ENCODE data around the gene KCNQ5.

KCNQ5 gene

DNA sequence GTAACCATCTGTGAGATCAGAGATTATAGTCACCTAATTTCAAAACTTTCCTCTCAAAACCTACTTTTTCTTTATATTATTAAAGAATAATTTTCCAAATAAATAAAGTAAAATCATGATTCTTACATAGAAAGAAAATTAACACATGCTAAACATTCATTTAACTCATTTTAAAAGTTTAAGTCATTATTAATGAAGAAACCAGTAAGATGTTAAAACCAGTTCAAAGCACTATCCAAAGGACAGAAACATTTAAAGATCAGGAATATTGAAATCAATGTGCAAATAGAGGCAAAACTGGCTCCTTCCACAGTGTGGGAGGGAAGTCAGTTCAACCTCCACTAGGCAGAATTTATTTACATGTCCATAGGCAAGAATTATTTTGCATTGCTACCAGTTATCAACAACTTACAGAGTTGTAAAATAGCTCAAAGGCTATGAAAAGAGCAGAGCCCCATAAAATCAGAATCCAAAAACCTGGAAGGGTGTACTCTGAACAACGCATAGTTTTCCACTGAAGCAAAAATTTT lies 456.5 kb downstream of the KCNQ5 start:
- no peak for FAIRE-seq

GRCh38 chr6:73078908-73079610 lies 457.2 kb downstream of the KCNQ5 start:
- no peak for FAIRE-seq

DNA sequence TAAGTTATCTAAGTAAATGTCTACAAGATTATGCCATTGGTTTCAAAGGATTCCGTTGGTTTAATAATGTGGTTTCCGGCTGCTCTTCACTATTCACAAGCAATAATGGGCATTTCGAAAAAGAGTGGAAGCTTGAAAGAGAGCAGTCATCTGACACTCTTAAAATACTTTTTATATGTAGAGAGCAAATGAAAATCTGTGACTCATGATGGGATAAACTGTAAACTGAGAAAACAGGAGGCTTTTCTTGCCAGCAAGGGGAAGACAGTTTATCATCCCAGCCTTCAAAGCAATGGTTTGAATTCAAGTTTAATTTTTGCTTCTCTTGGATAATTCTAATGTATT lies 457.7 kb downstream of the KCNQ5 start:
- no peak for FAIRE-seq

DNA sequence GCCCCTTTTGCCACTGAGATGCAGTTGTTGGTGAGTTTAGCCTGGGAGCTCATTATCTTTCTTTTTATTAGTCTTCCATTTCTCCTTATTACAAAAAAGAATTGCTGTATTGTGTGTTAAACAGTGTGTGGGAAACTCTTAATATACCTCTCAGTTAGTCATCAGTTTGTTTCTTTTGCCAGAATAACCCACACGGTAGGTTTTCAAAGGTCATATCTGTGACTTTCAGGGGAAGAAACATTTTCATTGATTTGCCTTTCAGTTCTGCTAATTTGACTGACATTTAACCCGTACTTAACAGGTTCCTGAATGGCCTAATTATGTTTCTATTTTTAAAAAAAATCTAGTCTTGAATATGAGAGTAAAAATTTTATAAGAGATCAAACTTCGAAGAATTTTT lies 458.1 kb downstream of the KCNQ5 start:
- no peak for FAIRE-seq

DNA sequence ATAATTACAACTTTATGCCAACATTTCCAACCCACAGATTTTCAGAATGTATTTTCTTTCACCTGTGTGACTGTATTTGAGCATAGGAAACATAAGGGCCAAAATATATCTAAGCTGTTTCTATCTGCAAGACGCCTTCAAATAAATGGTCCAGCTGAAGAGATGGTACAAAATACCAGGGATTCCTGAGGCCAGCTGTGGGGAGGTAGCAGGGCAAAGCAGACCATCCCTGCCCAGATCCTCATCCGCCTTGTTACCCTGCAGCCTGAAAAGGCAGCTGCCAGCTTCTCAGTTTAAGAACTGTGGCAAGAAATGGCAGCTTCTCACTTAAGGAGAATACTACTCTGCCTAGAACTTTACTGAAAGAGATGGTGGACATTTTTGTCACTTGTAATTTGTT lies 460.1 kb downstream of the KCNQ5 start:
- no peak for FAIRE-seq

GRCh38 chr6:73083886-73084285 lies 462.0 kb downstream of the KCNQ5 start:
- FAIRE-seq = no peak

GRCh38 chr6:73085443-73085871 lies 463.6 kb downstream of the KCNQ5 start:
- FAIRE-seq = no peak

DNA sequence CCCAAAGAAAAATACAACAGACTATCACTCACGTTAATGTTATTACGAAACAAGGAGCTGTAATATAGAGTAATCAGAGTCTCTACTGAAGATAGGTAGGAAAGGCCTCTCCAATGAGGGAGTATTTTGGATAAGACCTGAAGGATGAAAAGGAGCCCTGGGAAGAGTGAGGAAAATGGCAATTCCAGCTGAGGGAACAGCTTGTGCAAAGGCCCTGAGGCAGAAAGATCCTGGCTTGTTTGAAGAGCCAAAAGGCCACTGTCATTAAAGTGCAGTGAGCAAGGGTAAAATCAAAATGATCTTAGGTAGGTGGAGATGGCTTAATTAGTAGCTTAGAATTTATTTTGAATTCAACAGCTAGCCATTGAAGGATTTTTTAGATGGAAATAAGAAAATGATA lies 464.9 kb downstream of the KCNQ5 start:
- no peak for FAIRE-seq

DNA sequence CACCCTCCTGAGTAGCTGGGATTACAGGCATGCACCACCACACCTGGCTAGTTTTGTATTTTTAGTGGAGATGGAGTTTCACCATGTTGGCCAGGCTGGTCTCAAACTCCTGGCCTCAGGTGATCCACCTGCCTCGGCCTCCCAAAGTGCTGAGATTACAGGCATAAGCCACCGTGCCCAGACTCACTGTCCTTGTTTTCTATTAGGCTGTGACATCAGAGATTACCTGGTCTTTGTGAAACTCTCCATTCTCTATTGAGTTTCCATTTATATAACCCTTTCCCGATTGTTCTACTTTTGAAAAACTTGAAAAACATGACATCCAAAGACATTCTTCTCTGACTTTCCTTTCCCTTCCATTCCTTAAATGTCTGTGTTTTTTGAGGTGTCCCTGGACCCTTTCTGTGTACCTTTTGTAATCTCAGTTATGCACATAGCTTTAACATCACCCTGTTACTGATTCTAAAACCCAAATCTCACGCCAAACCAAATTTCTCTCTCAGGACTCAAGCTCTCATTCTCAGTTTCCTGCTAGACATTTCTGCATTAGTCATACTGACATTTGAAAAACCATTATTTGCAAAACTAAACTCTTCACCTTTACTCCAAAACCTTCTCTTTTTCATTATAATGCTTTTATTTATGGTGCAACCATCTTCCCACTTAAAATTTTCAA lies 466.4 kb downstream of the KCNQ5 start:
- no peak for FAIRE-seq

GRCh38 chr6:73104921-73105320 lies 483.1 kb downstream of the KCNQ5 start:
- FAIRE-seq = no peak

DNA sequence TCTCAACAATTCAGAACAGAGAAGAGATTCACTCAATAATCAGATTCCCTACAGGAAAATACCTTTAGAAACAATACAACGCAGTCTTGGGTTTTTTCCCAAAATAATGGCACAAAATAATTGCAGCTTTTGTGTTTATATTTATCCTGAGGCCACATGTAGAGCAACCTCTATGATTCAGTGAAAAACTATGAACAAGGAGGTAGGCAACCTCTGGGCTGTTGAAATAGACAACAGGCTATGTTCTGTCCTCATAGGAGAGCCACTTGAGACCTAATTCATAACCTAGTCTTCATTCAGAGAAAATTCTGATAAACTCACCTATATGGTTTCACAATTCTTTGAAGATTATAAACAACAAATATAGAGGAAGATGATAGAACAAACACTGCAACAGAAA lies 485.2 kb downstream of the KCNQ5 start:
- FAIRE-seq = no peak

- FAIRE-seq = no peak
These were observed 487.1 kb downstream of the KCNQ5 start for GRCh38 chr6:73108949-73109348.

DNA sequence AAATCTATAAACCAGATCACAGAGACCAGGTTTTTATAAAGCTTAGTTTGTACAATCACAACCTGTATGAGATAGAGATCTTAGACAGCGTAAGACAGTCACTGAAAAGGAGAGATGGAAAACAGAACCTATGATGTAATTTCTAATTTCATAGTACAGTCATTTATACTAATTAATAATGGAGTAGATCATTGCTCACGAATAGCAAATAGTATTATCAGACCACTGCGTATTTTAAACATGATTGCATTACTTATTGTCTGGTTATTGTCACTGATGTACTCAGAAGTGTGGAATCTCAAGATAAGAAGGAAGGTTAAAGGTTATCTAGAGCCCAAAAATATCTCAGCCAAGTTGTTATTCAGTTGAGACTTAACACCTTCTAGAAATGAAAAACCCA lies 487.8 kb downstream of the KCNQ5 start:
- no peak for FAIRE-seq

- FAIRE-seq = no peak
These were observed 494.5 kb downstream of the KCNQ5 start for GRCh38 chr6:73116330-73116729.

GRCh38 chr6:73121421-73121993 lies 499.6 kb downstream of the KCNQ5 start:
- FAIRE-seq = no peak

GRCh38 chr6:73123632-73124329 lies 501.9 kb downstream of the KCNQ5 start:
- FAIRE-seq = no peak

DNA sequence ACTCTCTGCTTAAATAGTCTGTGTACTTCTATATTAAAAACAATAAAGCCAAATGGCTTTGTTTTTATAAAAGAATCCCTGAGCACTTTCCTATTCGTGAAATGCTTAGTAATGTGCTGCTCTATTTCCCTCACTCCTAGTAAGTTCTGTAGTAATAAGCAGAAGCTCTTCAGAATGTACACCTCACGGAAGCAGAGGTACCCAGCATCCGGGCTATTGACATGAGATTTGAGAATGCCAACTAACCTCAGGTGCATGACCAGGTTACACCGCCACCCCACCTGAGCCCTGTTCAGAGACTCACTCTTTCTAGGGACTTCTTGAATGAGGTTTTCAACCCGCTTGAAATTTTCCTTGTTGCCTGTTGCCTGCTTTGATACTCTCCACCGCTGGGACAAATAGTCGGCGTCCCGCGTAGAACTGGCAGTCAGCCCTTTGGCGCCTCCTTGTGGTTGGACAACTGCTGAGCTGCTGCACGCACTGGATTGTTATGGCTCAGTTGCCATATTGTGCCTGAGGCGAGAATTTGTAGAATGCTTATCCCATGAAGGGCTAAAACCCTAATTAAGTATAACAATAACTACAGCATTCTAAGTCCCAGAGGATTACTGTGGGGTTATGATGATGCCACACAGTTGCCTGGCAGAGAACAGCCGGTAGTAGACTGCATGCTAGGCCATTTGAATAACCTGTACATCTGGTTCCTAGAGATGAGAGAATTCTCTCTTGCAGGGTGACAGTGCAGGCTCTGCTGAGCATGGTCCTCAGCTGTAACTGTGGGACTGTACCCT lies 508.0 kb downstream of the KCNQ5 start:
- FAIRE-seq = no peak

GRCh38 chr6:73131706-73132105 lies 509.8 kb downstream of the KCNQ5 start:
- no peak for FAIRE-seq

DNA sequence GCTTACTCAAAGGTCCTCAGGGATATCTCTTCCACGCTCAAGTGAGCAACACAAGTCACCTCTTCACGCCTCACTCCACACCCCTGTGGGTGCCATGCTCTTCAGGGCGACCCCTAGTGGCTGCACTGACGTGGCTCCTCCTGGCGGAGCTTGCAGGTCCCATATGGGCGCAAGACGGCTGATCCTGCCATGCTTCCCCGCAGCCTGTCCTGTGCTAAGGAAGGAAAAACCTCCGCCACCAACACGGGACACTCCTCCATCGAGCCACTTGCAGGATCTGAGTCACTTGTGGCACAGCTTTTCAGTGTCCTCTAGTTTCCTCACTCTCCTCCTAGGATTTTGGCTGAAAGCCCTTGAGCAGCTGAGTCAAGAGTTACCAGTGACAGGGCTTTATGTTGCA lies 512.7 kb downstream of the KCNQ5 start:
- FAIRE-seq = no peak

GRCh38 chr6:73139681-73140383 lies 518.0 kb downstream of the KCNQ5 start:
- FAIRE-seq = no peak

DNA sequence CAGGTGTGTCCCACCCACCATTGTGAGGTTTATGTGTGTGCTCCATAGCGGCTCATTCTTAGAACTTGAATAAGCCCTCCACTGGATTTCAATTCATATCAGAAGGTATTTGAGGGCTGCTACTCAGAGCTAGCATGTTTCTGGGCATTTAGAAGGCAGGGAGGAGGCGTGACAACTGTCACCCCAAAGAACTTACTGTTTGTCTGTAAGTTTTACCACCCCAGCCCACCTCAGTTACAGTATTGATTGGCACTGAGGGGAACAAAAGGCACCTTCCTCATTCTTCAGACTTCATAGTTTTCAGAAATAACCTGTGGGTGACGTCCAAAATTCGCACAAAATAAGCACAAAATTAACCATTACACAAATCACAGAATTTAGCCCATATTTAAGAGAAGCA lies 521.7 kb downstream of the KCNQ5 start:
- FAIRE-seq = no peak

- no peak for FAIRE-seq
These were observed 522.7 kb downstream of the KCNQ5 start for GRCh38 chr6:73144516-73144915.

All from colon (tissue), 2 donors.